HUES64 (cell line): Measurements from ENCODE around the gene BCAN.

Experiments
- H3K27ac ChIP-seq: 2 replicates; pipeline ENCODE4 v1.7.0; 2013; ENCODE audit warnings: low read depth, low read length, inconsistent platforms
- H3K27me3 ChIP-seq: 2 replicates; pipeline ENCODE4 v1.6.1; 2013; ENCODE audit warnings: mild to moderate bottlenecking, low read length; ENCODE audit not compliant: insufficient read depth
- H3K36me3 ChIP-seq: 2 replicates; pipeline ENCODE4 v1.6.1; 2013; ENCODE audit warnings: mild to moderate bottlenecking, low read length; ENCODE audit not compliant: insufficient read depth
- H3K4me1 ChIP-seq: 2 replicates; pipeline ENCODE4 v1.6.1; 2013; ENCODE audit warnings: mild to moderate bottlenecking, low read length, moderate library complexity; ENCODE audit not compliant: insufficient read depth
- H3K4me3 ChIP-seq: 2 replicates; pipeline ENCODE4 v1.5.1; 2013; ENCODE audit warnings: mild to moderate bottlenecking, low read length, moderate library complexity
- H3K9ac ChIP-seq: 2 replicates; pipeline ENCODE4 v1.6.1; 2013; ENCODE audit warnings: mild to moderate bottlenecking, low read depth, low read length
- H3K9me3 ChIP-seq: 2 replicates; pipeline ENCODE4 v1.6.1; 2013; ENCODE audit warnings: low read depth, low read length; ENCODE audit not compliant: insufficient read depth
- WGBS: fragments of 150-250, 120-280 bp; methylation state at CpG from one replicate; pipeline ENCODE4 v1.1.7; 2013; ENCODE audit warnings: missing lambda C conversion rate; 5-methylcytosine and 5-hydroxymethylcytosine counted together

Gene BCAN

DNA sequence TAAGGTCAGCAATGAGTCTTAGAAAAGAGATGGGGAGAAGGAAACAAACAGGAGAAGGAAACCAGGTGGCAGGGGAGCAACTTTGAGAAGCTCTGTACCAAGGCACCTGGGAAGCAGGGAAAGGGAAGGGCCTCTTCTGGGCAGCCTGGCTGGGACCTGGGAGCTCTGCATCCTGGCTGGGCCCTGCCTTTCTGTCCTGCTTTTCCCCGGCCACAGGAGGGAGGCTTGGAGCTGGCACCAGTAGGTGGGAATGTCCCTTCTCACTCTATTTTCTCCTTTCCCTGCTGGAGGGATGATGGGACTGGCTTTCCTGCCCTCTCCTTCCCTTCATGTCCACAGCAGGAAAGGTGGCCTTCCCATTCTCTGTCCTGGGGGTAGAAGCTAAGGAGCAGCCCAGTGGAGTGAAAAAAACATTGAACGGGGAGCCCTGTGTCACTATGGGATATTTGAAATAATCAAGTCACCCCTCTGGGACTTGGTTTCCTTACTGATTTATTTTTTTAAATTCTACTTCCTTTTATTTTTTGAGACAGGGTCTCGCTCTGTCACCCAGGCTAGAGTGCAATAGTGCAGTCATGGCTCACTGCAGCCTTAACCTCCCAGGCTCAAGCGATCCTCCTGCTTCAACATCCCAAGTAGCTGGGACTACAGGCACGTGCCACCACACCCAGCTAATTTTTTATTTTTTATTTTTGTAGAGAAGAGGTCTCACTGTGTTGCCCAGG, 40.4 kb downstream of the BCAN start:
- H3K27ac ChIP-seq, result no peak overlapping the region
- WGBS, result 73% methylated on average over 4 of the region's 5 CpGs

DNA sequence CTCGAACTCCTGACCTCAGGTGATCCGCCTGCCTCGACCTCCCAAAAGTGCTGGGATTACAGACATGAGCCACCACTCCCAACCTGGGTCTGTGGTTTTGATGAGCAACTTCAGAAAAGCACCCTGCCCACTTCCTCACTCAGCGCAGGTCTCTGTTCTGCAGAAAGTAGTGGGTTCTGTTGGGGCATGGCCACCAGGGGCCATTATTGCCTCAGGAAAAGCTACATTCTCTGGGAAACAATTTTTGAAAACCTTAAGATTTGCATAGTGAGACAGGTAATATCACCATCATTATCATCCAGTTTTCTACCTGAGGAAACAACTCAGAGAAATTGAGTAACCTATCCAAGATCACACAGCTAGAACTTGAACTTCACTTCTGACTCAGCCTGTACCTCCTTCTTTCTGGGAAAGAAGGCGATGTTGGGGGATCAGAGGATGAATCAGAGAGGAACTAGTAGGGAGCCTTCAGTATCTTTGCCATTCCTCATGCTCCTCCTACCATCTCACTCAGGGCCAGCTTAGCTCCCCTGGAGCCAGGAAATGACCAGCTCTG, 42.4 kb downstream of the BCAN start:
- Histone ChIP-seq H3K27ac (no peak overlapping the region), H3K9ac (no peak overlapping the region), H3K4me3 (no peak overlapping the region), H3K36me3 (no peaks in the 10 kb centered on the region), H3K4me1 (0 out of 2 replicates have a peak, but pooled peaks cover 5% of the 10 kb centered on the region), H3K27me3 (peaks cover 3% of the 10 kb centered on the region; the same call in 1 of the 2 replicates), H3K9me3 (no peaks in the 10 kb centered on the region)
- WGBS, result 91% methylated on average over 5 of the region's 5 CpGs

More for the DNA sequence above, 40.4 kb downstream of the BCAN start:
- H3K9me3 ChIP-seq, result no peaks in the 10 kb centered on the region
- H3K27me3 ChIP-seq, result peaks cover 7% of the 10 kb centered on the region; the same call in 1 of the 2 replicates
- no peak overlapping the region for H3K9ac ChIP-seq
- H3K4me1 ChIP-seq, result peaks cover 8% of the 10 kb centered on the region
- no peaks in the 10 kb centered on the region for H3K36me3 ChIP-seq
- no peak overlapping the region for H3K4me3 ChIP-seq

DNA sequence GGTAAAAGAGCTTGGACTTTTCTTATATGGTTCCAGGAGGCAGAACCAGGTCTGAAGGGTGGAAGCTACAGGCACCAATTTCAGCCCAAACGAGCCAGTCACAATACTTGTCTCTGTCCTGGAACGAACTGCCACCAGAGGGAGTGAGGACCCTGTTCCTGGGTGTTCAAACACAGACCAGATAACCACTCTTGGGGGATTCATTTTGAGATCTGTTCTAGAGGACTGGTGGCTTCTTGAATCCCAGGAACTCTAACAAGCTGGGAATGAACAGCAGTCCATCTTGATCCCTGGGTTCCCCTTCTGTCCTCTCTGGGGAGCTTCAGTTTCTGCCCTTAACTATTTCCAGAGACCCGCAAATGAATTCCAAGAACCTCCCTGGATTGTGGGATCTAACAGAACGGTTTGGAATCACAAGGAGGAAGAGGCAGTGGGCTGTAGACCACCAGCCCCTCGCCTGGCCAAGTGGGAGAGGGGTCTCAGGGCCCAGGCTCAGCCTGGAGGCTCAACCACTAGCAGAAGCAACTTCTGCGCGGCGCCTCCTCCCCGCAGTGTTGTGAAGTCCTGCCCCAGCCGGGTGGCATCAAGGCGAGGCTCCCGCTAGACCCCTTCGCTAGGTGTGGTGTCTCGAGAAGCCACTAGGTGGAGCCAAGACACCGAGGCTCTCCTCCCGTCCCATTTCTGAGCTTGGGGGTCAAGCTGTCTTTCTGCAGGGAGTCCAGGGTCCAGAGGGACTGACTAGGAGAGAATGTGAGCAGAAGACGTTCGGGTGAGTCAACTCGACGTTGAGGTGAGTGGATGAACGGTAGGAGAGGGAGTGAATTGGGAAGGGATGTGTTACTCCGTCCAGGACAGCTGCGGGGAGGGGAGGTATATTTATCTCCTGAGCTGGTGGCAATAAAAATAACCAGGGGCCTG, 47.4 kb downstream of the BCAN start:
- Histone ChIP-seq H3K4me3 (peak overlapping the region; percentile 44), H3K27me3 (no peaks in the 10 kb centered on the region; the same call in 1 of the 2 replicates), H3K9ac (no peak overlapping the region), H3K9me3 (no peaks in the 10 kb centered on the region), H3K27ac (no peak overlapping the region), H3K4me1 (peaks cover 46% of the 10 kb centered on the region), H3K36me3 (no peaks in the 10 kb centered on the region)
- 2% methylated on average over 23 of the region's 23 CpGs for WGBS

DNA sequence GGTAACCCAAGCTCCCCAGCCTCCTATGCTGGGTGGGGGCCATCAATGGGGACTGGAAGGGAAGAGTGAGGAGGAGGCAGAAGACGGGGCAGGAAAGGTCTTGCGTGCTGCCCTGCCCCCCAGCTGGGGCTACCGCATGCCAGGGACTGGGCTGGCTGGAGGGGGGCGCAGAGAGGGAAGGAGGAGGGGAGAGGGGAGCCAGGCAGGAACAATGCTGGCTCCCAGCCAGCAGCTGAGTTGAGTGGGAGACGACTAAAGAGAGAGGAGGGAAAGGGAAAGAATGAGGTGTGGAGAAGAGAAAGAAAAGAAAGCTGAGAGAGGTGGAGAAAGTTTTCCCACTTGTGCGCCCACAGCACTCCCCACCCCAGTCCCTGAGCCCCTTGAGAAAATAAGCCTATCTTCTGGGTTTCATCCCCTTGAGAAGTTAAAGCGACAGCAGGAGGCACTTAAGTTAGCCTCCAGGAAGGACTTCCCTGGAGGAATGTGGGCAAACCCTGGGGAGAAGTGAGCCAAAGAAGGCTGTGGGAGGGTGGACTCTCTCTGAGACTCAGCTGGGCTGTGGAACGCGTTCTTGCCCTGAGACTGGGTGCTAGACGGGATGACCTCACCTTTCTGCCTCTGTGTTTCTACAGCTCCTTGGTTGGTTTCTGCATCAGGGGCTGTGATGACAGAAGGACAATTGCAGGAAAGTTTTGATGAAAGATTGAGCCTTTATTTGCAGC, 48.2 kb downstream of the BCAN start:
- H3K27ac ChIP-seq, result no peak overlapping the region
- 24% methylated on average over 10 of the region's 10 CpGs for WGBS
- peaks cover 52% of the 10 kb centered on the region for H3K4me1 ChIP-seq
- no peaks in the 10 kb centered on the region for H3K9me3 ChIP-seq
- H3K27me3 ChIP-seq, result no peaks in the 10 kb centered on the region; the same call in 1 of the 2 replicates
- H3K9ac ChIP-seq, result no peak overlapping the region
- peak overlapping the region; percentile 44 for H3K4me3 ChIP-seq
- no peaks in the 10 kb centered on the region for H3K36me3 ChIP-seq

DNA sequence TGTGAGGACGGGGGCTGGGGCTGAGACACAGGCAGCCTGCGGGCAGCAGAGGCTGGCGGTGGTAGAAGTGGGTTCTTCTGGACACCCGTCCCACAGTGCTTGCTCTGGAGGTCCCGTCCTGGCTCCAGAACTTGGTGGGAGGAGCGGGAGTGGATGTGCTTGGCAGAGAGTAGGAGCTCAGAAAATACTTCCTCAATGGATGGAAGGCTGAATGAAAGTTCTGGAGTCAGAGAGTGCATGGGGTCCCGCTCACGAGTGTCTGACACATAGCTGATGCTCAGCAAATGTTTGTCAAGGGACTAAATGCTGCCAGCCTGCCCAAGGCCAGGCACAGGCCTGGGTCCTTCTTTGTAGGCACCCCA, 48.7 kb downstream of the BCAN start:
- Histone ChIP-seq H3K4me3 (peak overlapping the region; percentile 44; the same call in 1 of the 2 replicates), H3K27me3 (no peaks in the 10 kb centered on the region; the same call in 1 of the 2 replicates), H3K4me1 (peaks cover 52% of the 10 kb centered on the region), H3K9me3 (no peaks in the 10 kb centered on the region), H3K9ac (no peak overlapping the region), H3K27ac (no peak overlapping the region), H3K36me3 (no peaks in the 10 kb centered on the region)
- WGBS, result 66% methylated on average over 8 of the region's 8 CpGs

DNA sequence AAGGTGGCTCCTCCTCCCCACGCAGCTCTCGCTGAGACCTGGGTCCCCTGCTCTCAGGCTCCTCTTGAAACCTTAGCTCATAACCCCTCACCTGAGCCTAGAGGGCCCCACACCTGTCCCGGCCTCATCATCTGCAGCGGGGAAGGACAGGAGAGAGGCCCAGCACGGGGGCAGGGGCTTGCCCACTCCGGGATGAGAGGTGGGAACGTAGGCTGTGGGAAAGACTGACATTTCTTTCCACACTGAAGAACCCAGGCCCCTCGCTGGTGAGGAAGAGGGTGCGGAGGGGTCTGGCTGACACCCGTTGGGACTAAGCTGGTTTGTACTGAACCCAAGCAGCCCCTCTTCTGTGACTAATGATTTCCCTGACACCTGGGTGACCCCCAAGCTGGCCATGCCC, 49.3 kb downstream of the BCAN start:
- Histone ChIP-seq H3K4me3 (peak overlapping the region; percentile 39; the same call in 1 of the 2 replicates), H3K9ac (peak overlapping the region; percentile 21; the same call in 1 of the 2 replicates), H3K27ac (peak overlapping the region; percentile 92; the same call in 1 of the 2 replicates), H3K9me3 (no peaks in the 10 kb centered on the region), H3K36me3 (no peaks in the 10 kb centered on the region), H3K27me3 (no peaks in the 10 kb centered on the region; the same call in 1 of the 2 replicates), H3K4me1 (peaks cover 52% of the 10 kb centered on the region)
- WGBS, result 40% methylated on average over 10 of the region's 10 CpGs

DNA sequence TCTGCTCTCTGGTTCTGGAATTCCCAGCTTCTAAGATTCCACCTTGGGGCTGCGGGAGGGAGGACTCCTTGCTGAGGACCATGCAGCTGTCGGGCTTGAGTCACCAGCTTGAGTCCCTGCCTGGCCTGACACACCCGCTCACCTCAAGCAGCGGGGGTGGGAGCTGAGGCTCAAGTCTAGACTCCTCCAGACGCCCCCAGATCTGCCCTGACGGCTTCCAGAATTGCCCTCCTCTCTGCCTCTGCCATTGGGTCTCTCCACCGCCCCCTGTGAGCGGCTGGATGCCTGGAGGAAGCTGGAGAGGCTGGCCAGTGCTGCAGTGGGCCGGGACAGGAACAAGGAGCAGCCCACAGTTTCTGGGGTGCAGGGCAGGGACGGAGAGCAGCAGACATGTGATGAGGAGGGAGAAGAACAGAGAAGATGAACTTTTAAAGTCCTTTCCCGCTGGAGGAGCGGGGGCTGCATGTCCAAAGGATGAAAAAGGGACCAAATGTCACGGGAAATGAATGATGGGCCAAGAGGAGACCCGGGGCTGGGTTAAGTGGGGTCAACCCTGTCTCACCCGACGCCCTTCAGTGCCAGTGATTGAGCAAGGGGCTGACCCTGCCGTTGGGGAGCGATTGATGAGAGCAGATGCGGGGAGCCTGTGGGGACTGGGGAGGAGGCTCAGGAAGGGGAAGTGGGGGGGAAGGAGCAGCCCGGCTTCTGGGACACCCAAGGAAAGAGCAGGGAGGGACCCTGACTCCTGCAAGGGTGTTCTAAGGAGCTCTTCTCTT, 49.9 kb downstream of the BCAN start:
- WGBS, result 16% methylated on average over 20 of the region's 20 CpGs
- Histone ChIP-seq H3K9ac (peak overlapping the region; percentile 59), H3K4me1 (peaks cover 52% of the 10 kb centered on the region), H3K36me3 (no peaks in the 10 kb centered on the region), H3K27me3 (no peaks in the 10 kb centered on the region; the same call in 1 of the 2 replicates), H3K27ac (peak overlapping the region; percentile 92; the same call in 1 of the 2 replicates), H3K4me3 (peak overlapping the region; percentile 39), H3K9me3 (no peaks in the 10 kb centered on the region)

DNA sequence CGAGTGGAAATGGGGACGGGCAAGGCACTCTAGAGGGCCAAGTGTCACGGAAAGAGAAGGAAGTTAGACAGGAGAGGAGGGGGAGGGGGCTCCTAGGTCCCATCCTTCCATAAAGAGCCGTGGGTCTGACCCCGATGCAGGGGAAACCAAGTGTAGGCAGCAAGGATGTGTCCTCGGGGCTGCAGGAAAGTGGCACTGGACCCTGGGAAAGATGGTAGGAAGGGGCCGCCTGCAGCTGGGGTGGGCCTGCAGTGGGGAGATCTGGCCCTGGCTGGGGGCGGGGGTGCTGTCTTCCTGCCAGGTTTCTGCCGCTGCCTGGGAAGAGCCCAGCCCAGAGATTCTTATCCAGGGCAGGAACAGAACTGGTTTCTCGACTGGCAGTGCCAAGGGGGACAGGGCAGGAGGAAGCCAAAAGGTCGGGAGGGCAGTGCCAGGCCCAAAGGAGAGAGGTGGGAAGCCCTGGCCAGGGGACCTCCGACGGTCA, 50.6 kb downstream of the BCAN start:
- Histone ChIP-seq H3K4me3 (peak overlapping the region; percentile 39), H3K9ac (peak overlapping the region; percentile 59), H3K27ac (peak overlapping the region; percentile 92), H3K36me3 (no peaks in the 10 kb centered on the region), H3K27me3 (no peaks in the 10 kb centered on the region; the same call in 1 of the 2 replicates), H3K4me1 (peaks cover 52% of the 10 kb centered on the region), H3K9me3 (no peaks in the 10 kb centered on the region)
- 6% methylated on average over 13 of the region's 13 CpGs for WGBS

DNA sequence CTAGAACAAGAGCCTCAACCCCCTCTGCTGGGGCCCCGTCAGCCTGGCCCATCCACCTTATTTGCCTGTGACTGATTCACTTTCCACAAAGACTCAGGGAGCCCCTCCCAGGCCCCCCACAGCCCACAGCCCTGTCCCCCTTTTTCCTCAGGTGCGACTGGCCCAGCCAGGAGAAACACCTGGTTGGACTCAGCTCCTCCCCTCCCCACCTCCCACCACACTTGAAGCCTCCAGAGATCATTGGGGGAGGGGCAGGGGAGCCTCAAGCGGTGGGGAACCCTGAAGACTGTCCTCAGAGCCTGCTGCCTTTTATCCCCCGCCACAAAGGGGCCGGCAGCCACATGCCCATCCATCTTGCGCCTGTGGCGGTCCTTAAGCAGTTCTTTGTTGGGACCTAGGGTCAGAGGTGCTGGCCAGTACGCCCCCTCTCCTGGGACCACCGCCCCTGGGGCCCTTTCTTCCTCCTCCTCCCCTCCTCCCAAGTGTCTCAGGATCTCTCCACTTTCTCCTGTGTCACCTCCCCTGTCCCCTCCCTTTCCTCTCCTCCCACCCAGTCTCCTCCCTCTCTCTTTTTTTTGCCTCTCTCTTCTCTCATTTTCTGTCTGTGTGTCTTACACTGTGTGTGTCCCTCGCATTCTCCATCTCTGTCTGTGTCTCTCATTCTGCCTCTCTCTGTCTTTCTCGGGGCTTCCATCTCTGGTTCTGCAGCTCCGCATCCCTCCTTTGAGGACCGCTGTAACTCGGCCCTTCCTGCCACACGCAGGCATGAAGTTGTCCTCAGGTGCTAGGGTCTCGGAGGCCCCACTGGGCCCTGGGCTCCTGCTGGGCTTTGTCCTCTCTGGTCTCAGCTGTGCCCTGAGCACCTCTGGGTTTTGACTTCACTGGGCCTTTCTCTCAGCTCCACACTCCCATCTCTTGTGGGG, 51.3 kb downstream of the BCAN start:
- H3K4me3 ChIP-seq, result peak overlapping the region; percentile 41
- H3K27ac ChIP-seq, result peak overlapping the region; percentile 92
- peaks cover 52% of the 10 kb centered on the region for H3K4me1 ChIP-seq
- WGBS, result 6% methylated on average over 16 of the region's 16 CpGs
- H3K9ac ChIP-seq, result peak overlapping the region; percentile 59
- no peaks in the 10 kb centered on the region; the same call in 1 of the 2 replicates for H3K27me3 ChIP-seq
- H3K36me3 ChIP-seq, result peaks cover 5% of the 10 kb centered on the region; the same call in 1 of the 2 replicates
- H3K9me3 ChIP-seq, result no peaks in the 10 kb centered on the region
